ENCODE results near the gene RAB38.

DNA sequence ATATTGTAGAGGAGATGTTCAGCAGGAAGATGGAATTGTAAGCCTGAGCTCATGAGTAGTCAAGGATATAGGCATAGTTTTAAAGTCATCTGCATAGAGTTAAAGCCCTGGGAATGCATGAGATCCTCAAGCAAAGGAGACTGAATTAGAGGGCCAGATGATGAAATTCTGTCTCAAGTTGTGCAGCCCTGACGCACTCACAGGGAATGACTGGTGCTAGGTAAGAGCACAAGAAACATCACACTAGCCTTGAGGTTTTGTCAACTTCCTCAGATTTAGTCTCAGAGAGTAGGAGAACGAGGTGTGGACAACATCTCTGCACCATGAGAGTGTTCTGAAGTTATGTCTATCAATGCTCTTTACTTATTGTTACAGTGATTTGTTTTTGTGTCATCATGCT is 5.8 kb downstream of the RAB38 start:
- no peak for TF ChIP-seq MTA3 (IDR thresholded peaks at IDR 0.05; ENCODE audit: borderline replicate concordance, low read length)
- TF ChIP-seq ZBED1 (IDR thresholded peaks at IDR 0.05; ENCODE audit: borderline replicate concordance) = no peak
- no peak for TF ChIP-seq FOXK2 (IDR thresholded peaks at IDR 0.05)
